NB4 (cell line): ENCODE data around the gene TSSC4.

Source experiments
- DNase-seq: peaks from one replicate; pipeline ENCODE4 v3.0.0; 2010; ENCODE audit warnings: low read depth
- H3K4me3 ChIP-seq: one replicate; pipeline ENCODE4 v1.5.1; 2011; ENCODE audit warnings: mild to moderate bottlenecking, low read depth, low read length, moderate library complexity
- MAX ChIP-seq: IDR thresholded peaks from 2 replicates; pipeline ENCODE4 v1.6.1; 2011; ENCODE audit warnings: low read depth, low read length
- MYC ChIP-seq: IDR thresholded peaks from 2 replicates; pipeline ENCODE4 v1.6.1; 2011; ENCODE audit warnings: low read depth, low read length
- POLR2A ChIP-seq: IDR thresholded peaks from 2 replicates; pipeline ENCODE4 v1.6.1; 2011; ENCODE audit warnings: mild to moderate bottlenecking; ENCODE audit not compliant: insufficient read length; ENCODE audit errors: extremely low read depth
- TF ChIP-seq, protein P1 (sequence below): IDR thresholded peaks from one replicate; pipeline ENCODE4 v1.5.1; 2012; ENCODE audit warnings: low read depth, low read length

TSSC4 gene

DNA sequence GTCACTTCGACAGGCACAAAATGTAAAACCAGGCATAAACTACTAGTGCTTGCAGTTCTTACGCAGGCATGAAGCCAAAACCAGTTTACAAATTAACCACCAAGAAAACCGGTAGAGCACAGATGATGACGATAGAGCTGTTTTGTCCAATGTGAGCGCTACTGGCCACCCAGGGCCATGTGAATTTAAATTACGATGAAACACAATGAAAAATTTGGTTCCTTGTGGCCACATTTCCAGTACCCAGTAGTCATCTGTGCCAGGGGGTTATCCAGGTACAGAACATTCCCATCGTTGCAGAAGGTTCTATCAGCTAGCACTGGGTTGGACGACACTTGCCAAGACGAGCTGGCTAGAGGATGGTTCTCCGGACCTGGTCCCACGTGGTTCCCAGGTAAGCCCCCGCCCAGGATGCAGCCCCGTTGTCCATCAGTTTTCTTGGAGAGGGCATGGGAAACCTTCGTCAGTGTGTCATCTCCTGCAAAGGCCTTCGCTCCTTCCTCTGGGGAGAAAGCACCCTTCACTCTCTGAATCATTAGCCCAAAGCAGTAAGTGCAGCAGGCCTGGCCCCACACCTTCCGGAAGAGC is 24.5 kb upstream of the TSSC4 start:
- TF ChIP-seq POLR2A, result no peak
- TF ChIP-seq, protein P1, sequence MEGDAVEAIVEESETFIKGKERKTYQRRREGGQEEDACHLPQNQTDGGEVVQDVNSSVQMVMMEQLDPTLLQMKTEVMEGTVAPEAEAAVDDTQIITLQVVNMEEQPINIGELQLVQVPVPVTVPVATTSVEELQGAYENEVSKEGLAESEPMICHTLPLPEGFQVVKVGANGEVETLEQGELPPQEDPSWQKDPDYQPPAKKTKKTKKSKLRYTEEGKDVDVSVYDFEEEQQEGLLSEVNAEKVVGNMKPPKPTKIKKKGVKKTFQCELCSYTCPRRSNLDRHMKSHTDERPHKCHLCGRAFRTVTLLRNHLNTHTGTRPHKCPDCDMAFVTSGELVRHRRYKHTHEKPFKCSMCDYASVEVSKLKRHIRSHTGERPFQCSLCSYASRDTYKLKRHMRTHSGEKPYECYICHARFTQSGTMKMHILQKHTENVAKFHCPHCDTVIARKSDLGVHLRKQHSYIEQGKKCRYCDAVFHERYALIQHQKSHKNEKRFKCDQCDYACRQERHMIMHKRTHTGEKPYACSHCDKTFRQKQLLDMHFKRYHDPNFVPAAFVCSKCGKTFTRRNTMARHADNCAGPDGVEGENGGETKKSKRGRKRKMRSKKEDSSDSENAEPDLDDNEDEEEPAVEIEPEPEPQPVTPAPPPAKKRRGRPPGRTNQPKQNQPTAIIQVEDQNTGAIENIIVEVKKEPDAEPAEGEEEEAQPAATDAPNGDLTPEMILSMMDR, result no peak
- TF ChIP-seq MYC, result no peak
- no peak for TF ChIP-seq MAX
- H3K4me3 ChIP-seq, result no peak overlapping the region
- DNase-seq, result no peak

- H3K4me3 ChIP-seq, result peak within 1 kb of the TSS; percentile 70
- peak; percentile 72 for TF ChIP-seq POLR2A
- no peak for TF ChIP-seq MYC
- TF ChIP-seq, protein P1, result no peak
- peak; percentile 50 for DNase-seq
Observed at GRCh38 chr11:2376751-2377451, 23.6 kb upstream of the TSSC4 start, which contains the start of gene CD81. CD81 (plus strand) TSS chr11:2377310; CDS start chr11:2377550, 240 bp downstream.

GRCh38 chr11:2377511-2378443 is 22.8 kb upstream of the TSSC4 start:
- TF ChIP-seq, protein P1, result no peak
- TF ChIP-seq MAX (no peak), MYC (no peak), POLR2A (peak; percentile 28)
- DNase-seq, result peak; percentile 62
- peak overlapping the region; percentile 70 for H3K4me3 ChIP-seq

DNA sequence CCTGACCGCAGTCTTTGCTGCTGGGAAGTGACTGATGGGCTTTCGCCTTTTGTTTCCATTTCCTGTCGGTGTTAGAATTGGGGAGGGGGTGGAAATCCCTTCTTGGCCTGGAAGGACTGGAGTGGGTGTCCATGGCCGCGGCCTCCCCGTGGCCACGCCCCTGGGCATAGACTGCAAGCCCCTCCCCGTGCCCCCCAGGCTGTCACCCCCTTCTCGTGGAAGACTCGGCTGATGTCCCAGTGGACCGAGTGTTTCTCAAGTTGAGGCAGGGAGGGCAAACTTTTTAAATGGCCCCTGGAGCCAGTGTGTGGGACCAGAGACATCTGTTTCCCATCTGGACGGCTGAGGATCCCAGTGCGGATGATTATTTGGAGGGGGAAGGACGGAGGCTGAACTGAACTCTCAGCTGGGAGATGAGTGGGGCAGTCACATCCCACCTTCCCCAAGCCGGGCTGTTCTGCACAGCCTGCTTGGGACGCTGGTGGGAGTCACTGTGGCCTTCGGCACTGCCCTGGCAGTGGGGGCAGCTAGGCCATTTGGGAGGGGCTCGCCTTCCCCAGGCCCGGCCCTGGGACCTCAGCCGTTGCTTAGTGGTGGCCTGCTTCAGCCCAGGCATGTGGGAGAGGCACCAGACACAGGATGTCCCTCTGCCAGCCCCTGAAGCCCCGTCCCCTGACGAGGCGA is 21.9 kb upstream of the TSSC4 start:
- H3K4me3 ChIP-seq, result peak overlapping the region; percentile 70
- DNase-seq, result no peak
- TF ChIP-seq POLR2A (no peak), MAX (no peak), MYC (no peak)
- TF ChIP-seq, protein P1, result no peak

GRCh38 chr11:2379466-2380174 is 20.9 kb upstream of the TSSC4 start:
- peak overlapping the region; percentile 9 for H3K4me3 ChIP-seq

More at GRCh38 chr11:2379466-2380174, 20.9 kb upstream of the TSSC4 start:
- DNase-seq, result no peak
- TF ChIP-seq, protein P1, result no peak
- TF ChIP-seq POLR2A, result no peak
- no peak for TF ChIP-seq MYC
- TF ChIP-seq MAX, result no peak
